Measurements from ENCODE around the gene CTDNEP1. TPM values are rescaled to one million over a fixed set of nuclear protein-coding genes. Genes with fewer than 3 reads are reported as not detected.

The CTDNEP1 gene
- total and polyA plus RNA-seq, 2 donors (not counting 3 experiments of a cell fraction or from before 2014, with no cell fraction given): 130 to 143 TPM

GRCh38 chr17:7242717-7243452, 8.6 kb downstream of the CTDNEP1 start:
- POLR2A ChIA-PET: no interaction called here

More at GRCh38 chr17:7242717-7243452, 8.6 kb downstream of the CTDNEP1 start:
- Histone ChIP-seq H2AFZ (ENCODE audit: low read depth, low read length) (peak overlapping the region; percentile 96), H3K36me3 (ENCODE audit: control insufficient read depth in 2 of 2, extremely low read depth in 1 of 2, insufficient read depth in 2 of 2, low read length in 2 of 2) (peaks cover 6 to 21% of the 10 kb centered on the region in 2 experiments), H3K27ac (ENCODE audit: insufficient read depth, low read depth, low read length) (peak overlapping the region; percentile 95), H4K20me1 (replicated peaks; ENCODE audit: control insufficient read depth, extremely low read depth, insufficient read depth, low read length) (no peaks in the 10 kb centered on the region), H3K4me1 (ENCODE audit: control insufficient read depth, extremely low read depth, insufficient read depth, low read length) (peaks cover 23% of the 10 kb centered on the region), H3K4me3 (replicated peaks in 1 of 3; ENCODE audit: insufficient read depth in 1 of 3, low read depth in 1 of 3, low read length in 3 of 3) (peak overlapping the region; percentile 19 to 91 (median 65)), H3K9ac (replicated peaks; ENCODE audit: extremely low read depth, insufficient read depth, low read length) (peak overlapping the region; percentile 92), H3K79me2 (ENCODE audit: control insufficient read depth, insufficient read depth, low read length) (peaks cover 47% of the 10 kb centered on the region), H3K27me3 (ENCODE audit: control insufficient read depth in 2 of 2, insufficient read depth in 2 of 2, low read length in 2 of 2) (no peaks in the 10 kb centered on the region), H3K4me2 (ENCODE audit: insufficient read depth, low read length) (peak overlapping the region; percentile 97), H3K9me3 (replicated peaks; ENCODE audit: control insufficient read depth, insufficient read depth, low read length) (no peaks in the 10 kb centered on the region), H3K9me1 (replicated peaks; ENCODE audit: control insufficient read depth, extremely low read depth, insufficient read depth, low read length) (no peaks in the 10 kb centered on the region)
- DNase-seq (ENCODE audit: low read depth, low spot score): peak; percentile 96
- FAIRE-seq: peak; percentile 76
- intact Hi-C loops (cut with micrococcal nuclease): loop anchor here (1.0 to 2.0 kb wide), 2 partner anchors 38 to 53 kb away; partner anchors contain the start of gene SLC2A4
- TF ChIP-seq FOS (IDR thresholded peaks at IDR 0.05; ENCODE audit: borderline replicate concordance, insufficient read depth, low read length): no peak
- TF ChIP-seq MAX (IDR thresholded peaks at IDR 0.05; ENCODE audit: insufficient read depth, insufficient read length): peak; percentile 94
- peak; percentile 93 for TF ChIP-seq POLR2AphosphoS5 (IDR thresholded peaks at IDR 0.05; ENCODE audit: insufficient read depth, low read depth, low read length)
- no peak for TF ChIP-seq CTCF (IDR thresholded peaks at IDR 0.05; ENCODE audit: extremely low read depth in 1 of 2, insufficient read depth in 1 of 2, low read depth in 1 of 2, low read length in 2 of 2)
- TF ChIP-seq EZH2 (IDR thresholded peaks at IDR 0.05; ENCODE audit: borderline replicate concordance, low read depth, low read length, severe bottlenecking): no peak
- peak; percentile 89 for TF ChIP-seq POLR2A (IDR thresholded peaks at IDR 0.05; ENCODE audit: low read depth, low read length)
- peak; percentile 71 for TF ChIP-seq MYC (IDR thresholded peaks at IDR 0.05; ENCODE audit: low read depth, low read length)
- TF ChIP-seq JUN (IDR thresholded peaks at IDR 0.05; ENCODE audit: borderline replicate concordance, insufficient read depth, insufficient read length, low read depth): no peak
- TF ChIP-seq GATA2 (IDR thresholded peaks at IDR 0.05; ENCODE audit: insufficient read depth, insufficient read length, low read depth, low read length): no peak
- CTCF ChIA-PET: interaction anchor here (1.0 to 3.4 kb wide), 4 partner anchors 9 to 197 kb away, joined by 3 to 24 read pairs (median 12); partner anchors contain the start of genes ACADVL, CTDNEP1, DLG4 and ELP5
- no TSS peak for BruUV-seq (replicated peaks)
- dilution Hi-C loops (cut with MboI; ENCODE audit: extremely low pct_ligation_motif_present, low sequenced_read_pairs): no loop called here

Measured in endothelial cell of umbilical vein (primary cell).